CD4-positive, alpha-beta T cell treated with Interleukin-17A for 4 hours (primary cell): ENCODE measurements around the gene KRT31.
"Not testable (repeated sequence)": the region's sequence is repeated elsewhere in the genome, so short reads cannot be mapped to it uniquely, and the experiment has no call there.

ENCODE experiments used
- DNase-seq: peaks from one replicate; pipeline ENCODE4 v3.0.0-alpha.2; 2020; ENCODE audit warnings: mixed read lengths

Gene KRT31

DNA sequence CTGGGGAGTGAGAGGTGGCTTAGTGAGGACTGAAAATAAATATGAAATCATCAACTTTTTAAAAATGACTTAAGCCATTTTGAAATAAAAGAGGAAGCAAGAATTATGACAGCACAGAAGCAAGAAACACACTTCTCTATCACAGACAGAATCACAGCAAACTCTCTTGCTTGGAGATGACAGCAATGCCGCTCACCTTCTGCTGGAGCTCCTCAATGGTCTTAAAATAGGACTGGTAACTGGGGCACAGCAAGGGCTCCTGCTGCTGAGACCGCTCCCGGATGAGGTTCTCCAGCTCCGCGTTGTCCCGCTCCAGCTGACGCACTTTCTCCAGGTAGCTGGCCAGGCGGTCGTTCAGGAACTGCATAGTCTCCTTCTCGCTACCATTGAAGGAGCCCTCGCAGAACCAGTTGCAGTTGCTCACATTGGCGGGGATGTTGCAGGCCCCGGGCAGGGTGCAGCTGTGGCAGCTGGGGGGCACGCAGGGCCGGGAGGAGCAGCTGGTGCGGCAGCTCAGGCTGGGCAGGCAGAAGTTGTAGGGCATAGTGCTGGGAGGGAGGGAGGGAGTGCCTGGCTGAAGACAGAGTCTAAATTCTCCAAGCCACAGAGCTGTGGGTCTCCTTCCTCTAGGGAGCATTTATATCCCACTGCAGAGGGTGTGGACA lies at the start of gene KRT31:
Gene KRT31 (minus strand): TSS at position 613 of the 665 bp plus-strand sequence. CDS start 69 bp downstream, at position 544.
- no peak for DNase-seq

DNA sequence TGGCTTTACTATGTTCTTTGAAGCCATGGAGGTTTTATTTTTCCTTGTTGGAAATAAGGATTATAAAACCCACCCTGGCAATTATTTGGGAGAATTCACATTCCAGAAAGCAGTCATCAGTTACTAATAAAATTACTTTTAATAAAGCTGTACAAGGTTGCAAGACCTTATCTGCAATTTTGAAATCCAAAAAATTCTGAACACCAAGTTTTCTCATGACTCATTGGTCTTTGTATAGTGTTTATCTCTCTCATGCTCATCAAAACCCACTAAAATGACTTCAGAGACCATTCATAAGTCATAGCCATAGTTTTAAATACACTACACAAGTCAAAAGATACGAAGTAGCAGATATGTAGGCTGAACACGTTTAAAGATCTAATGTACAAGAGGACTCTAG lies 49.4 kb upstream of the KRT31 start:
- no peak for DNase-seq

DNA sequence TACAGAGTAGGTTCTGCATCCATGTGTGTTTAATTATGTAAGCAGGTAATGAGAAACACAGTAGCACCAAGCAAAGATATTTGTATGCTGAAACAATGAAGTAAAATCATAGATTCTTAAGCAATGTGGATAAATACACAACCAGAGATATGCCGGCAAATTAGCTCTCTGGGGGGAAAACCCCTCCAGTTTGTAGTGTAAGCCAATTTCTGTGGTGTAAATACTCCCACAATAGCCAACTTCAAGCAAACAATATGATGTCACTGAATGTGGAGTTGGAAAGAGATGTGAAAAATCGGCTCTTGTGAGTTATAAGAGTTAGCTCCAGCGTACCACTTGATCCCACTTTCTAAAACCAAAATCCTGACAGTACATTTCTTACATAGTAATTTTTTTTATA lies 47.2 kb upstream of the KRT31 start:
- no peak for DNase-seq

DNA sequence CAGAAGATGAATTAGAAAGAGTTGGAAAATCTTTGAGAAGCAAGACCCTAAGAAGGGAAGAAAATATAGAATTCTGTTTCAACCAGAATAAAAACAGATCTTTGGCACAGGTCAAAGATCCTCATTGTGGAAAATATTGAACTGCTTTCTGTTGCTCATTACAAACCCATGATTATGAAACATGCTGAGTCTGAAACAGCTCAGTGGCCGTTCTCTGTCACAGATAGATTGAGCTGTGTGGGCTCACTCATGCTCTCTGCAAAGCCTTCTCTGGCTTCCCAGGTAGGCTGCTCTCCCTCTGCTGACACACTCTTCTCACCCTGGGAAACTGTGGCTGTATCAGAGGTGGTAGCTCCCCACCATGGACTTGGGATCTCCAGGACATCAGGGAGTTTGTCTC lies 46.8 kb upstream of the KRT31 start:
- no peak for DNase-seq

DNA sequence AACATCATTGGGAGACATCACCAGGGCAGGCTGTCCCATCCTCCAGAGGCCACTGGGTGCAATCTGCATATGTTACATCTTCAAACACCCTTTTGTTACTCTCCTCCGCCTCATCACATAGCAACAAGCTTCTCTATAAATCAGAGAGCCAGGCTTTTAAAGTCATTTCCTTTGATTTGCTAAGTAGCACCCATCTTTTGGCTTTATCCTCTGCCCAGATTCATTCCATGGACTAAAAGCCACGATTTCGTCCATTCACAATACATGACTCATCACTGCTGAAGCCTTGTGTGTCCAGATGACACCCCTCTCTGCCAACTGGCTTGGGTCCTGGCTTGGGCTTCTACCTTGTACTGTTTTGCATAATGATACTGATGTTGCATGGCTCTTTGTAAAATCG lies 45.3 kb upstream of the KRT31 start:
- no peak for DNase-seq

DNA sequence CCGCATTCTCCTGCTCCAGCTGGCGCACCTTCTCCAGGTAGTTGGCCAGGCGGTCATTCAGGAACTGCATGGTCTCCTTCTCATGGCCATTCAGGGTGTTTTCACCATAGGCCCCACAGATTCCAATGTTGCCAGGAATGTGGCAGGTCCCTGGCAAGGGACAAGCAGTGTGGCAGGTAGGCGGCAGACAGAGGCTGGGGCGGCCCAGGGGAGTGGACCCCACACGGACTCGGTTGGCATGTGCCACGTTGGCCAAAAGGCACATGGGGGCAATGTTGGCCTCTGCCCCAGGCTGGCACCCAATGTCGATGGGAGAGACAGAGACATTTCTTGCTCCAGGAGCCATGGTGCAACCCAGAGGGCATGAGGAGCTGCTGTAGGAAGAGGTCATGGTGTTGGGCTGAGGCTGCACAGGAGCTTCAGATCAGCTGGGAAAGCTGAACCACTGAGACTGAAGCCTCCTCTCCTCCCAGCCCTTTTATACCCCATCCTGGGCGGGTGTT lies 43.2 kb upstream of the KRT31 start, which contains the start of gene KRT38:
Gene KRT38 (minus strand): TSS at position 453 of the 503 bp plus-strand sequence. CDS start 62 bp downstream, at position 391.
- DNase-seq: no peak

DNA sequence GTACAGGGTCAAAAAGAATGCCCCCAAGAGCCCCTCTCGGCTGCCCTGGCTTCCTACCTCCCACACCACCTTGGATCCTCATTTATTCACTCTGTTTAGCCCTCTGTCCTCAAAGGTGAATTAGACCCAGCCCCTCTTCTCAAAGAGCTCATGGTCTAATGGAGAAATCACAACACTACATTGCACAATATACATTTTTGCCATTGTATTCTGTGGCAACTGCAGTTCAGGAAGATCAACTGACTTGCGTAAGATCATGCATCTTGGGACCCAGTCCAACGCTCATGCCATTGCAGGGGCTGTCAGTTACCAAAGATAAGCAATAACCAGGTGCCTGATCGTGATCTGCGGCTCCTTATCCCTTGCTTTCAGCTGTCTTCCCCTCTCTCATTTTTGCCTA lies 42.0 kb upstream of the KRT31 start:
- no peak for DNase-seq

DNA sequence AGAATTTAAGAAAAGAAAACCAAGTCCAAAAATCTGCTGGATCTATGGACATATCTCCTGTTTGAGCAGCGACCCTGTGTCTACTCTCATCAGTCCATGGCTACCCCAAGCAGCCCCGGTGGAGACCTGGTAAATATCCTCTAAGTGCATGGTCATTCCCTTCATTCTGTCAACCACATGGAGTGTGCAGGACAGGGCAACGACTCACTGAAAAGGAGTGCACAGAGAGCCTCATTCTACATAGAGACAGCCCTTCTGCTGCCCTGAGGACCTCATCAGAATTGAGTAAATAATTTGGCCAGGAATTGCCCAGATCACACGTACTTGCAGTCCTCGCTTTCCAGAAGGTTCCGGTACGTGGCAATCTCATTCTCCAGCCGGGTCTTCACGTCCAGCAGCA lies 40.4 kb upstream of the KRT31 start:
- DNase-seq: no peak

DNA sequence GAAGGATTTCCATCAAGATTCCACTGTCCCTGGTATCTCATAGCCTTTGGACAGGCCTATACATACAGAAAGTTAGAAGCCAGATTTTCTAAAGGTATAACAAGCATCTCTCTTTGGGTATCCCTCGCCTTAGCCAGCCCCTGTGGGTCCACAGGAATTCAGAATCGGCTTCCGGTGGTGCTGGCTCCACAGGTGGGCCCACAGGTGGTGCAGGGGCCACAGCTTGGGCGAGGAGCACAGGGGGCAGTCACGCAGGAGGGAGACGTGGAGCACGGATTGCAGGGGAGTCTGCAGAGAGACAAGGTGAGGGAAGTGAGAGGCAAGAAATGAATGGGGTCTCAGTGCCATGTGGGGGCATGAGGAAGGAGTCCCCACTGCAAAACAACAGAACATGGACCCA lies 39.8 kb upstream of the KRT31 start:
- no peak for DNase-seq

DNA sequence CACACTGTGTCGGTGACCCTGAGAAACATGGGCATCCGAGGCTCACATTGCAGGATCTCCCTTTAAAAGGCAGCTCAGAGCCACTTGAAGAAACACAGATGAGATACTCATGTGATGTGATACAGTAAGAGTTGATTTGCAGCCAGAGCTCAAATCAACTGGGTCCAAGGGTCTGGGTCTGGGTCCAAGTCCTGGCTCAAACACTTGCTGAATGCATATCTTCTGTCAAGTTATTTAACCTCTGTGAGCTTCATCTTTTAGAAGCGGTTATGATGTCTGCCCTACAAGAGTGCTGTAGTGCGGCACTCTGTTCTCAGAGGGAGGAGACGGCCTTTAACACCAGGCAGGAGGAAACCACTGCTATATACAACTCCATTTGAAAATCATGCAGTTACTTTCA lies 37.0 kb upstream of the KRT31 start:
- no peak for DNase-seq

DNA sequence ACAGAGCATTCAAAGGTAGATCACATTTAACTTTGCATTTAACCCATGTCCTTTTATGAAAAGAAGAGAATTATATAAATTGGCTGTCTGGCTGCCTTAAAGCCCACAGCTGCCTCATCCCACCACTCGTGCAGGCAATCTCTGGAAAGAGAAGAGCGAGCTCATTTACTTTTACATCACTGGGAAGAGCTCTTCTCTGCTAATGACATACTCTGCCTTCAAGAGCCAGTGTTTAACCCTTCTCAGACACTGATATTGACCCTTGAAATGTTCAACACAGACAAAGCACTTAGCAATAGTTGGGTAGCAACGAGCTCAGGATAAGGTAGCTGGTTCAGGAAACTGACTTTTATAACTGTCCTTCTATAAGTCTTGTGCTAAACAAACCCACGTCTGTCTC lies 36.6 kb upstream of the KRT31 start:
- no peak for DNase-seq

DNA sequence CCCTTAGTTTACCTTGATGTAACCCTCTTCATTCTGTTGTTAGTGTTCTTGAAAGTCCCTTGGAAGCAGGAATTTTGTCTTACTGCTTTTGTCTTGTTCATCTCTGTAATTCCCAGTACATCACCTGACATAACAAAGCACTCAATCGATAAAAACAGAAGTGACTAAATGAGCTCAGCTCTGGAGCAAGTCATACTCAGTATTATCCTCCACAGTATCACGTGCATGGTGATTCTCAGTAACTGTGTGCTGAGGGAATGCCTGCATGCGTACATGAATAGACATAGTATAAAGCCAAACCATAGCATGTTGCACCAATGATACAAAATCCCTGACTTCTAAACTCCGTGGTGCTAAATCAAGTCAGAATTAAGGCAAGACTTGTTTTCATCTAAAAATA lies 36.2 kb upstream of the KRT31 start:
- no peak for DNase-seq

DNA sequence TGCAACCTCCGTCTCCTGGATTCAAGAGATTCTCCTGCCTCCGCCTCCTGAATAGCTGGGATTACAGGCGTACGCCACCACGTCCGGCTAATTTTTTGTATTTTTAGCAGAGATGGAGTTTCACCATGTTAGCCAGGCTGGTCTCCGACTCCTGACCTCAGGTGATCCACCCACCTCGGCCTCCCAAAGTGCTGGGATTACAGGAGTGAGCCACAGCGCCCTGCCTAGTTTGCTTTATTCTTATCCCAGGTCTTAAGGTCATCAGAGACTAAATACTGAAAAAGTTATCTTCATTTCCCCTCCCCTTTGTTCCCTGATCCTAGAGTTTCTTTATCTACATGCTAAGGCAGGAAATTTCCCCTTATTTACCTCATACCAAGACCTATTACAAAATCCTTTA lies 33.0 kb upstream of the KRT31 start:
- DNase-seq: not testable (repeated sequence)

DNA sequence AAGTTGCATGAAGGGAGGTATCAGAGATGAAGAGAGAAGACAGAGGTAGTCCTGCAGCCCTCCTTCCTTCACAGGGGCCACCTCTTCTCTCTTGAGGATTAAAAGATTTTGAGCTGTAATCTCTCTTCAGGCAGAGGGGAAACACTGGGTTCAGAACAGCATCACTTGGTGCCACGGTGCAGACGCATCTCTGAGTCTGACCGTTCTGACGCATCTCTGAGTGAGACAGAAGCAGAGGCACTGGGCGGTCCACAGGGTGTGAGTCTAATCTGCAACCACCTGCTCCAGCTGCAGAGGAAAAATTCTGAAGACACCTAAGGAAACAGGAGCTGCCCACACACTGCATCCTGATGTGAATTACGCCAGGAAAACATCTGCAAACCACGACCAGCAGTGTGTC lies 32.3 kb upstream of the KRT31 start:
- no peak for DNase-seq

DNA sequence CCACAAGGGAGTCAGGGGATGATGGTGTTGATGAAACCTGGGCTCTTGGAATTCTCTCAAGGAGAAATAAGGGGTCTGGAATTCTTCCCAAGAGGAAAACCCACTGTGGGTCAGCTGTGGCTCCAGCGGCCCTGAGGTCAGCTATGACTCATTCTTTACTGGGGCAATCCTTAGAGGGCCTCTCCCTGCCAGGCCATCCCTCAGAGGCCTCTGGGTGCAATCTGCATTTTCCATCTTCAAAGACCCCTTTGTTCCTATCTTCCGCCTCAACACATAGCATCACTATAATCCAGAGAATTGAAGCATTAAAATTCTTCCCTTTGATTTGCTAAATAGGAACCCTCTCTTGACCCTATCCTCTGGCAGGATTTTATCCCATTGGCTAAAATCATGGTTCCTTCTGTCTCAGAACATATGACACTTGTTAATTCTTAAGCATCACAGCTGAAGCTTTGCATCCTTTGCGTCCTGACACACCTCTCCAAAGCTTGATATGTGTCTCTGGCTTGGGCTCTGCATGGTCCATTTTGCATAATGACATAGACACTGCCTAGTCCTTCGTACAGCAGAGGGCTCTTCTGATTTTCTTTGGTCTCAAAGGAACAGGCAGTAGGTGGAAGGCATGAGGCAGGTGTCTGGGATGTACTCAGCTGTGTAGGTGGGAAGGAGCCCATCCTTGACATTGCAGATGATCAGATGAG lies 31.3 kb upstream of the KRT31 start:
- no peak for DNase-seq

DNA sequence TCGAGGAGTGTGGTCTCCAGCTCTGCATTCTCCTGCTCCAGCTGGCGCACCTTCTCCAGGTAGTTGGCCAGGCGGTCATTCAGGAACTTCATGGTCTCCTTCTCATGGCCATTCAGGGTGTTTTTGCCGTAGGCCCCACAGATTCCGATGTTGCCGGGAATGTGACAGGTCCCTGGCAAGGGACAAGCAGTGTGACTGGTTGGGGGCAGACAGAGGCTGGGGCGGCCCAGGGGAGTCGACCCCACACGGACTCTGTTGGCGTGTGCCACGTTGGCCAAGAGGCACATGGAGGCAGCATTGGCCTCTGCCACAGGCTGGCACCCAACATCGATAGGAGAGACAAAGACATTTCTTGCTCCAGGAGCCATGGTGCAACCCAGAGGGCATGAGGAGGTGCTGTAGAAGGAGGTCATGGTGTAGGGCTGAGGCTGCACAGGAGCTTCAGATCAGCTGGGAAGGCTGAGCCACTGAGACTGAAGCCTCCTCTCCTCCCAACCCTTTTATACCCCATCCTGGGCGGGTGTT lies 26.8 kb upstream of the KRT31 start, which contains the start of gene KRT37:
Gene KRT37 (minus strand): TSS at position 475 of the 525 bp plus-strand sequence. CDS start 62 bp downstream, at position 413.
- no peak for DNase-seq

DNA sequence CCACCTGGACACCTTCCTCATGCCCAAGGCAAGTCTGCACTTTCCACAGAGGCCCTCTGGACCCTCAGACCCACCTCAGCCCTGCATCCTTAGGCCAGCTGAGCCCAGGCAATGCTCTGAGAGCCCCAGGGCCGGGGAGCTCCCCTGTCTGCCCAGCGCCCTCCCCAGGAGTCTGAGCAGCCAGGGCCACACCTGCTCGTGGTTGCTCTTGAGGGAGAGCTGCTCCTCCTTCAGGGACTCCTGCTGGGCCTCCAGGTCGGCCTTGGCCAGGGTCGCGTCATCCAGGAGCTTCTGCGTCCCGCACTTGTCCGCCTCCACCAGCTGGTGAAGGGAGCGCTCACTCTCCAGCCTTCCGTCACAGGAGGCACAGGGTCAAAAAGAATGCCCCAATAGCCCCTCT lies 25.2 kb upstream of the KRT31 start:
- DNase-seq: not testable (repeated sequence)

DNA sequence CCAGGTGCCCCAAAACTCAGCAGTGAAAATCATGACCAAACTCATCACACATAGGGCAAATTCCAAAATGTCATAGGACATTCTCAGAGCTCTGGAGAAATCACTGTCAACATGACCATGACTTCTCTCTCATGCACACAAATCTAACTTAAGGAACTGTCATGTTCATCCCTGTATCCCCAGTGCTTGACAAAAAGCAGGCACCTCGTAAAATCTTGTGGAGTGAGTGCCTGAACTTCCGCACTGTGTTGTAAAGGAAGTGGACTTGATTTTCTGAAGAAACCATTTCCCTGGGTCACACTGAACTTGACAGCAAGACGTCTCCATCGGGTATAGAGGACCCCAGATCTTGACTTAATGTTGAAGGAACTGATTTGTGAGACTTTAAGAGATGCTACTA lies 24.2 kb upstream of the KRT31 start:
- no peak for DNase-seq

DNA sequence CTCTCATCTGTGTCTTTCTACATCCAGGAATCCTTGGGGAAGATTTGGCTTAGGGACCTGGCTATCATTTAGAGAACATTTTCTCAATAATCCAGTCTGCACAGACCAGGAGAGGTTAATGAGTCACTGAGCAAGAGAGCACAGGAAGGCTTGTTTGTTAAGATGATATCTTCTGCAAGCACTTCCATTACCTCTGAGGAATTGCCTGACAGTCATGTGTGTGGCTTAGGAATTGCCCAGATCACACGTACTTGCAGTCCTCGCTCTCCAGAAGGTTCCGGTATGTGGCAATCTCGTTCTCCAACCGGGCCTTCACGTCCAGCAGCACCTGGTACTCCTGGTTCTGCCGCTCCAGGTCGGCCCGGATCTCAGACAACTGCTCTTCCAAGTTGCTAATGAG lies 23.7 kb upstream of the KRT31 start:
- no peak for DNase-seq

DNA sequence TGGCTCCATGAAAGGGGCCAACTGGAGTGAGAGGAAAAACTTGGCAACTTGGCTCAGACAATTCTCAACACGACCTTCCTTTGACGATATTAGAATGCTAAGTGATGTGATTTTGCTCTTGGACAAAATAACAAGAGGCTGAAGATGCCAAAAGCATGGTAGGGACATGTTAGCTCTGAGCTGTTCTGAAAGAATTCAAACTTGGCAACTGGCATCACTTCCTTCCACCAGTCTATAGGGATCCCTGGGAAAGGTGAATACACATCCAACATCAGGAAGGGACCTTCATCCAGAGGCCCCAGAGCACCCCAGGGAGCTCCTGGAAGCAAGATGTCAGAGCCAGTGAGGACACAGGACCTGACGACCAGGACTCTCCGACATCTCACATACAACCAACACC lies 22.7 kb upstream of the KRT31 start:
- no peak for DNase-seq

DNA sequence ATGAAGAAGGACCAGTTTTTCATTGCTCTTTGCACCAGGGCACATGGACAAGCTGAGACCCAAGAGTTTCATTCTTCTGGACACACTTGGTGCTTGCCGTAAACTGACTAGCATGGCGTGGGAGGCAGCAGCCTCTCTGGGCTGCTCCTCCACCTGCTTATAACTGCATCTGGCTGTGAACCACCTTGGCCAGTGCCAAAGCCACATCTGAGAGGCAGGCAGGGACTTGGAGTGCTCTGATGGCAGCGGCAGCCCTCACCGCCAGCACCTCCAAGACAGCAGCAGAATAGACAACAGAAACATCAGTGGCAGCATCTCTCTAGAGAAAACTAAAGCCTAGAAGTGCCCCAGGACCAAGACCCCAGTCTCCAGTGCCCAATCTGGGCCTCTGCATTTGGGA lies 22.3 kb upstream of the KRT31 start:
- no peak for DNase-seq

DNA sequence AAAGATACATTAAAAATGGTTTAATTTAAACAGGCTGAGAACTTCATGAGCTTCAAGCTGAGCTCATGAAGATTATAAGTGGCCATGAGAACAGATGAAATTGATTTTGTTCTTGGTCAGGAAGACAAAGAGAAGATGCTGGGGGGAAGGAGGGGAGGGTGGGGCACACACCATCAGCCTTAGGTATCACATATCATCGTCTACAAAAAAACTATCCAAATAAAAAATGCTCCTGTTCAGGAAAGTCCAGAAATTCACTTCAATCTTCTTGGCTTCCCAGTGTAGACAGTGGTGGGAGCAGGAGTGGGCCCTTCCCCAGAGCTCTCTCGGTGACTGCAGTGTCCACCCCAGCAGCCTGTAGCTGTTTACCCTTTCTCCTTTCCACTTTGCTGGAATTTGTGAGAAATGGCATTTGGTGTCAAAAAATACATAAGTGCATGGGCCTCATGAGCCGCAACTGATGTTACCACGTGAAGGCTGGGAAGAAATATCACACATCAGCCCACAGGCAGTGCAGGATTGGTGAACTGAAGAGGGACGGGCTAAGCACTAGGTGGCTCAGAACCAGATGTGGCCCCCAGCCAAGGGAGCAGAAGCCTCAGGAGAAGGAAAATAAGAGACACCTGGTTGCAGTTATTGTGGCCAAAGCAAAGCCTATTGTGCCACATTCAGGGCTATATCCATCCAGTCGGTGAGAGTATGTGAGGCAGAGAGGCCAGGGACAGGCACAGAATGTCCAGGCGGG lies 20.9 kb upstream of the KRT31 start:
- DNase-seq: no peak

DNA sequence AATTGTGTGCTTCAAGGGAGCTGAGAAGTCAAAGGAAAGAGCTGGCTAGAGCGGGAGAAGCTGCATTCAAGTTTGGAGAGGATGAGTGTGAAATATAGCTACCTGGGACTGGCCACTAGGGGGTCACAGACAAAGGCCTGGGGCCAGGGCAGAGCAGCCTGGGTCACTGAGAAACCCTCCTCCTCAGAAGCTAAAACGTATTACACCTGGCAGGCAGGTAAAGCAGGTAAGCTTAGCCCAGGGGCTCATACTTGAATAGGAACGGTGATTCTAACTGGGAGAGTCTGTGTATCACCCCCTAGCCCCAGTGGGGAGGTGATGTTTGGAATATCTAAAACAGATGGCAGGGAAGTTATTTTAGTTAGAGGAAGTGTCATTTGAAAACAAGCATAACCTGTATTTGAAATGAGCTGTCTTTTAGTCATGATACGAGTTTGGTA lies 20.2 kb upstream of the KRT31 start:
- no peak for DNase-seq
